Prostate gland (tissue), 2 donors: Measurements from ENCODE around the gene LRRC28.

ENCODE experiments used
- POLR2A ChIP-seq: fragments of 450-650 bp; IDR thresholded peaks from one replicate; pipeline ENCODE4 v1.6.1; 2016; ENCODE audit warnings: antibody characterized with exemption, mild to moderate bottlenecking
- POLR2AphosphoS5 ChIP-seq: sonication (generic); formaldehyde crosslinking; IDR thresholded peaks from one replicate; pipeline ENCODE4 v1.6.1; 2017; ENCODE audit warnings: antibody characterized with exemption
- TF ChIP-seq, protein P1 (sequence below), 4 experiments: fragments of 200-600 bp in 2 of 4; fragments of 450-650 bp in 2 of 4; sonication (generic) in 2 of 4; IDR thresholded peaks; 1 replicate in 3 of 4; 2 replicates in 1 of 4; pipeline ENCODE4 v1.5.1; 2016 to 2019; ENCODE audit warnings: antibody characterized with exemption in 4 of 4, mild to moderate bottlenecking in 2 of 4, moderate library complexity in 2 of 4

DNA sequence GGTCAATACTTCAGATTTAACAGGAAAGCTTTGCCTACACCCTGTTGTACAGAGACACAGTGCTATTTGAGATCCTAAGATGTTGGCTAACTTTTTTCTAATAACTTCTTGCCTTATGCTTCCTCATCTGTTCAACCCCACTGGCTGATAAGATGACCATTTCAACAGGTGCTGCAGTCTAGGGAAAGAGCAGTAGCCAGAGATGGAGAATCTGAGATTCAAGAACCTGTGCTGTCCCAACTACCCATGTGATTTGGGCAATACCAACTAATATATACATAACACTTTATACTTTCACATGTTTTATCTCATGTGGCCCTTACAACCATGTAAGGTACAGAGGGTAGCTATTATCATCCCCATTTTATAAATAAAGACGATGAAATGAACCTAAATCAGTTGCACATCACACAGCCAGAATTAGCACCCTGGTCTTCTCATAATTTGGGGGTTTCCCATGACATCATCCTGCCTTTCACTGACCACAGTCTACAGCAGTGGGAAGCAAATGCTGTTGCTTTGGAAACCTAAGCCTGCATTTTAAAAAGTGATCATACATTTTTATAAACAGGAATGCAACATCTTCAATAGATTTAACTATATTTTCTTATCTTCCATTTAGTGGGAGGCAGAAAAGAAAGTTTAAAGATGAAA, 11.6 kb upstream of the LRRC28 start:
- TF ChIP-seq POLR2A (no peak), POLR2AphosphoS5 (no peak)
- TF ChIP-seq, protein P1, sequence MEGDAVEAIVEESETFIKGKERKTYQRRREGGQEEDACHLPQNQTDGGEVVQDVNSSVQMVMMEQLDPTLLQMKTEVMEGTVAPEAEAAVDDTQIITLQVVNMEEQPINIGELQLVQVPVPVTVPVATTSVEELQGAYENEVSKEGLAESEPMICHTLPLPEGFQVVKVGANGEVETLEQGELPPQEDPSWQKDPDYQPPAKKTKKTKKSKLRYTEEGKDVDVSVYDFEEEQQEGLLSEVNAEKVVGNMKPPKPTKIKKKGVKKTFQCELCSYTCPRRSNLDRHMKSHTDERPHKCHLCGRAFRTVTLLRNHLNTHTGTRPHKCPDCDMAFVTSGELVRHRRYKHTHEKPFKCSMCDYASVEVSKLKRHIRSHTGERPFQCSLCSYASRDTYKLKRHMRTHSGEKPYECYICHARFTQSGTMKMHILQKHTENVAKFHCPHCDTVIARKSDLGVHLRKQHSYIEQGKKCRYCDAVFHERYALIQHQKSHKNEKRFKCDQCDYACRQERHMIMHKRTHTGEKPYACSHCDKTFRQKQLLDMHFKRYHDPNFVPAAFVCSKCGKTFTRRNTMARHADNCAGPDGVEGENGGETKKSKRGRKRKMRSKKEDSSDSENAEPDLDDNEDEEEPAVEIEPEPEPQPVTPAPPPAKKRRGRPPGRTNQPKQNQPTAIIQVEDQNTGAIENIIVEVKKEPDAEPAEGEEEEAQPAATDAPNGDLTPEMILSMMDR (IDR thresholded peaks at IDR 0.05) = no peak
